Medulla oblongata (tissue), 1 donor: ENCODE data around the gene PPP6R2.

ENCODE experiments used
- DNase-seq: peaks from one replicate; pipeline ENCODE4 v3.0.0-alpha.2; 2015; ENCODE audit errors: extremely low spot score

The PPP6R2 gene

GRCh38 chr22:50468626-50469025 is 125.5 kb downstream of the PPP6R2 start:
- DNase-seq, result no peak

- no peak for DNase-seq
Measured at GRCh38 chr22:50469377-50470305, 126.5 kb downstream of the PPP6R2 start.

- DNase-seq, result no peak
Measured at GRCh38 chr22:50470491-50470890, 127.4 kb downstream of the PPP6R2 start.

GRCh38 chr22:50471197-50471847 is 128.2 kb downstream of the PPP6R2 start:
- DNase-seq, result peak; percentile 86

- no peak for DNase-seq
Measured at GRCh38 chr22:50471962-50472361, 128.8 kb downstream of the PPP6R2 start.

- DNase-seq, result no peak
Measured at GRCh38 chr22:50473088-50473487, 130.0 kb downstream of the PPP6R2 start.

DNA sequence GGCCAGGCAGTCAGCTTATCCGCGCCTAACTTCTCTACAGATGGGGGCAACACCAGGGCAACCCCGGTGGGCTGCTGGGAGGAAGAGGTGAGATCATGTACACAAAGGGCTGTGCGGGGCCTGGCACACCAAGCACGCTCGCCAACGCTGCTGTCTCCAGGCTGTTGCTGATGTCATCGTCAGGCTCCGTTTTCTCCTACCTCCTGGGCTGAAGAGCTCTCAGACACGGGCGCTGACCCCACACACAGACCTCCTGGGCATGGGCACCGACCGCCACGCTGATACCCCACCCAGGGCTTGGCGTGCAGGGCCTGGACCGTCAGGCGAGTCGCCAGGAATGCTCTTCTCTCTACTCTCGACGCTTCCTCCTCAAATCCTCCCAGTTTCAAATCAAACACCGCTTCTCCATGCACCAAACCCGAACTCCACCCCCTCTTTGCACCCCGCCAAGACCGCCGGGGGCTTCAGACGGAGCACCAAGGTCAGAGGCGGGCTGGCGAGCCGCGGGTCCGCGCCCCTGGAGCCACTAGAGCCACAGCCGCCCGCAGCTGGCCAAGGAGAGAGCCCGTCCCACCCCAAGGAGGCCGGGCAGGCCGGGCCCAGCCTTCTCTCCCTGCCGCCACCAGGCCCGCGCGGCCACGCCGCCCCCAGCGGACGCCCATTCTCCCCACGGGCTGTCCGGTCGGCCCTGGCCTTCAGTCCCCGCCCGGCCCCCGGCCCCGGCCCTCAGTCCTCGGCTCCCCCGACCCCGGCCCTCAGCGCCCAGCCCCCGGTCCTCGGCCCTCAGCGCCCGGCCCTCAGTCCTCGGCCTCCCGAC is 130.9 kb downstream of the PPP6R2 start:
- no peak for DNase-seq

DNA sequence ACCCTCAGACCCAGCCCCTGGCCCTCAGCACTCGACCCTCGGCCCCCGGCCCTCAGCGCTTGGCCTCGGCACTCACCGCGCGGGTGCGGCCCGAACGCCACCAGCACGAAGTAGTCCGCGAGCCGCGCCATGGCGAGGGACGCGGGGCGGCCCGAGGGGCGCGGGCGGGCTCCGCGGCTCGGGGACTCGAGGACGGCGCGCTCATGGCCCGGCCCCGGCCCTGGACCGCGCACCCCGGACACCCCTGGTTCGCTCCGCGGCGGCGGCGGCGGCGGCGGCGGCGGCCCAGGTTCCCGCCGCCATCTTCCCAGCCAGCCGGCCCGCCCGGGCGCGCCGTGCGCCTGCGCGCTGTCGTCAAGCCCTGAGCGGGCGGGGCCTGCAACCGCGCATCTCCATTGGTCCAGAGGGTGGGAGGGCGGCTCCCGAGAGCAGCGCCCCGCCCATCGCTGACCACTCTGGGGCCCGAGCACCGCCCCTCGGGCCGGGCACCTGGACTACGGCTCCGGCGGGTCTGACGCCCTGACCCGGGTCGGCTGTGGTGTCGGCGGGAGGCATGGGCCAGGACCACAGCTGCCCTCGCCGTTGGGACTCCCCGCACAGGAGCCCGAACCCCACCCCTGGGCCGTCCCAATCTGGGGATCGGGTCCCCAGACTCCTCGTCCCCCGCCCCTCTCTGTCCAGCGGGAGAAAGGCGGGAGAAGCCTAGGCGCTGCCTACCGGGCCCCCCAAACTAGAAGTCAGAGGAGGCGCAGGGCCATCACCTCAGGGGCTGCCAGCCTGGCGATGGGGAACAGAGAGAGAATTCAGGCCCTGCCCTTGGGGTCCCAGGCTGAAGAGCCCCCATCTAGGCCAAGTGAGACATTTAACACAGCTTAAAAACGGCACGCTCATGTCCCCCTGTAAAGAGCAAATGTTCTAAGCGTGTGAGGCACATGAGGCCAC is 131.9 kb downstream of the PPP6R2 start, which contains the start of gene SBF1:
Gene SBF1, minus strand, starts transcription at position 326 of the 942 bp plus-strand sequence. Its CDS starts 195 bp downstream, at position 131.
- peak; percentile 96 for DNase-seq

- DNase-seq, result no peak
Measured at GRCh38 chr22:50475652-50476002, 132.5 kb downstream of the PPP6R2 start.

GRCh38 chr22:50476868-50477267 is 133.7 kb downstream of the PPP6R2 start:
- no peak for DNase-seq

GRCh38 chr22:50477923-50478322 is 134.8 kb downstream of the PPP6R2 start:
- DNase-seq, result no peak

DNA sequence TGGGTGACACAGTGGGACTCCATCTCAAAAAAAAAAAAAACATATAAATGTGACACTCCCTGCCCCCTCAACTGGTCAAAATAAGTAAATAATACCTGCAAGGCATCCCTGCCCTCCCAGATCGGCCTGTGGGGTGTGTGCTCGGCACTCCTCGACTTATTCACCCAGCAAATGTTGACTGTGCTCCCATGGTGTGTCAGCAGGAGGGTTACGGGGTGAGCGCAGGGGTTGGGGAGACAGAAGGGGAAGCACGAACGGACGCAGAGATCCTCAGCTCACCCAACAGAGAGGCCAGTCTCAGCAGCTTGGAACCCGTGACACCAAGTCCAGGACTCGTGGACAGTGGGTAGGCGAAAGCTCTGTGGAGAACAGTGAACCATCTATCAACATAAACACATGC is 136.6 kb downstream of the PPP6R2 start:
- no peak for DNase-seq

DNA sequence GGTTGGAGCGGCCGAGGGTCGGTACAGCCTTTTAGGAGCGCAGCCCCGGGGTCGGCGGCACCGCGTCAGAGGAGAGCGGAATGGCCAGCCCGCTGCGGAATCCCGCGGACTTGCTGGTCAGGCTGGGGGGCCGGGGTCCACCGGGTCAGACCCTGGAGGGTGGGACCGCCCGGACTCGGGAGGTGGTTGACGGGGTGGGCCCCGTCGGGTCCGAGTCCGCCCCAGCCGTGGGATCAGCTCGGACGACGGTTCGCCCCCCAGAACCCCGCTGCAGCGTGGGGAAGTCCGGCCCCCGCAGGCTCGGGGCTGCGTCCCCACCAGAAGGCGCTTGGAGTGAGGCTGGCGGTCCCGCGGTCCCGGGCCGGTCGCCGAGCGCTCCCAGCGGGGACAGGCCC is 137.9 kb downstream of the PPP6R2 start:
- no peak for DNase-seq

GRCh38 chr22:50481440-50482106 is 138.4 kb downstream of the PPP6R2 start, which contains the start of gene ADM2:
TSS of gene ADM2 (plus strand) at chr22:50481543. CDS start at chr22:50481848, 305 bp downstream.
- no peak for DNase-seq

DNA sequence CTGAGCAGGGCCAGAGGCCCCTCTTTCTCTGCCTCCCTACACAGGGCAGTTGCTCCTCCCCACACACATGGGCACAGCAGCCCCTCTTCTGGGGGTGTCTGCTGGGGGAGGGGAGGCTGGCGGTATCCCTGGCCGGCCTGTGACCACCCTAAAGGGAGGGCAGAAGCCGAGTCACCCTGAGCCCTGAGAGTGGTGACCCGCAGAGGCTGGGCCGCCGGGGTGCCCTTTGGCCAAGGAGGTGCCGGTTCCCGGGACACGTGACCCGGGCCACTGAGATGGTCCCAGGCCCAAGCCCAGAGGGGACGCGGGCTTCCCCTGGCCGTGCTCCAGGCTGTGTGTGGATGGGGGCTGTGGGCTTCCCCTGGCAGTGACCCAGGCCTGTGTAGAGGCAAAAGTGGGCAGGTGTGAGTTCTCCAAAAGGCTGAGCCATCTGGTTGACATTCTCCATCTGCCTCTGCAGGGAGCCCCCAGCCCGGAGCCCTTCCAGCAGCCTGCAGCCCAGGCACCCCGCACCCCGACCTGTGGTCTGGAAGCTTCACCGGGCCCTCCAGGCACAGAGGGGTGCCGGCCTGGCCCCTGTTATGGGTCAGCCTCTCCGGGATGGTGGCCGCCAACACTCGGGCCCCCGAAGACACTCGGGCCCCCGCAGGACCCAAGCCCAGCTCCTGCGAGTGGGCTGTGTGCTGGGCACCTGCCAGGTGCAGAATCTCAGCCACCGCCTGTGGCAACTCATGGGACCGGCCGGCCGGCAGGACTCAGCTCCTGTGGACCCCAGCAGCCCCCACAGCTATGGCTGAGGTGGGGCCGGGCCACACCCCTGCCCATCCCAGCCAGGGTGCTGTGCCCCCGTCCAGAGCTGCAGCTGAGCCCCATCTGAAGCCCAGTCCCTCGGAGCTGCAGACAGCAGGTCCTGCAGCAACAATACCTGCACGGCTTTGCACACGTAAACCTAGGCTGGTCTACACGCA is 139.3 kb downstream of the PPP6R2 start:
- DNase-seq, result no peak

- no peak for DNase-seq
Measured at GRCh38 chr22:50483106-50483505, 140.0 kb downstream of the PPP6R2 start.

GRCh38 chr22:50483556-50483955 is 140.4 kb downstream of the PPP6R2 start:
- DNase-seq, result no peak

DNA sequence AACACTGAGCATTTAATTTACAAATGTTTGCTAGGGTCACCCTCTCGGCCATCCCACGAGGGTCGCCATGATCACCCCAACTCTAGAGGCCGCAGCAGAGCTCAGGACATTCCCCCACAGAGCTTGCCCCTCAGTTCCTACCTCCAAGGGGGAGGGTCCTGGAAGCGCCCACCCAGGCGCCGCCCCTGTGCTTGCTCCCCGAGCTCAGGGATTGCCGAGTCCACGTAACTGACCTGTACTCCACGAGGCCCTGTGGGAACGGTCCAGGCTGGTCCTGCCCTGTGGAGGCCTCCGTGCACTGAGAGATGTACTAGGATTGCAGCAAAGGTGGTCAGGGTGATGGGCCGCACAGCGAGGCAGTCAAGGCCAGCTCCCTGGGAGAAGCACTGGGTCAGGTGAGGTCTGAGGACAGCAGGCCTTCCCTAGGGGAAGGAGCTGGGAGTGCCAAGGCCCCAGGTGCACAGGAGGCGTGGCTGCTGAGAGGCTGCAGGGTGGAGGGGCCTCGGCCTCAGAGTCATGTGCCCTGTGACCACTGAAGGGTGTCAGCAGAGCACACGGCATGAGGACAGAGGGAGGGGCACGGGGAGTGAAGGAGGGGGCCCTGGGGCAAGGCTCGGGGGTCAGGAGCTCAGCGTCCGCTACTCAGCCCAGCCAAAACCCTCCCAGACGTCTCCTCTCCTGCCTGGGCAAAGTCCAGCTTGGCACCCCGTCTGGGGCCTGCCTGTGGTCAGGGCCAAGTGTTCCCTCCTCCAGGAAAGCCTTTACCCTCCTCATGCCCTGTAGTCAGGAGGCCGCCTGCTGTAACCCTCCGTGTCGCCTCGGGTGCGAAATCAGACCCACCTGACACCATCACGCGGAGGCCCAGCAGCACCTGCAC is 141.1 kb downstream of the PPP6R2 start:
- no peak for DNase-seq
